HG03175 (cell line): Measurements from ENCODE around the gene PLXNA4.

Experiments
- ATAC-seq: cut with Tn5 transposase; IDR thresholded peaks from one replicate; pipeline ENCODE4 v1.9.1; 2021; ENCODE audit warnings: mild to moderate bottlenecking, moderate library complexity; ENCODE audit not compliant: unreplicated experiment

The PLXNA4 gene

DNA sequence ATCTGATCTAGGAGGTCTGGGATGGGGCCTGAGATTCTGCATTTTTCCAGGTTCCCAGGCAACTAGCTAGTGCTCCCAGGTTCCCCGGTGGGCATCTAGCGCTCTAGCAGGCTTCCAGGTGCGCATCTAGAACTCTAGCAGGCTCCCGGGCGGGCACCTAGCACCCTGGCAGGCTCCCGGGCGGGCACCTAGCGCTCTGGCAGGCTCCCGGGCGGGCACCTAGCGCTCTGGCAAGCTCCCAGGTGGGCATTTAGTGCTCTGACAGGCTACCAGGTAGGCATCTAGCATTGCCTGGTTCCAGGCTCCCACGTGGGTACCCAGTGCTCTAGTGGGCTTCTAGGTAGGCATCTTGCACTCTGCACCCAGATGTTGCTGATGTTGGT is 414.7 kb downstream of the PLXNA4 start:
- no peak for ATAC-seq

DNA sequence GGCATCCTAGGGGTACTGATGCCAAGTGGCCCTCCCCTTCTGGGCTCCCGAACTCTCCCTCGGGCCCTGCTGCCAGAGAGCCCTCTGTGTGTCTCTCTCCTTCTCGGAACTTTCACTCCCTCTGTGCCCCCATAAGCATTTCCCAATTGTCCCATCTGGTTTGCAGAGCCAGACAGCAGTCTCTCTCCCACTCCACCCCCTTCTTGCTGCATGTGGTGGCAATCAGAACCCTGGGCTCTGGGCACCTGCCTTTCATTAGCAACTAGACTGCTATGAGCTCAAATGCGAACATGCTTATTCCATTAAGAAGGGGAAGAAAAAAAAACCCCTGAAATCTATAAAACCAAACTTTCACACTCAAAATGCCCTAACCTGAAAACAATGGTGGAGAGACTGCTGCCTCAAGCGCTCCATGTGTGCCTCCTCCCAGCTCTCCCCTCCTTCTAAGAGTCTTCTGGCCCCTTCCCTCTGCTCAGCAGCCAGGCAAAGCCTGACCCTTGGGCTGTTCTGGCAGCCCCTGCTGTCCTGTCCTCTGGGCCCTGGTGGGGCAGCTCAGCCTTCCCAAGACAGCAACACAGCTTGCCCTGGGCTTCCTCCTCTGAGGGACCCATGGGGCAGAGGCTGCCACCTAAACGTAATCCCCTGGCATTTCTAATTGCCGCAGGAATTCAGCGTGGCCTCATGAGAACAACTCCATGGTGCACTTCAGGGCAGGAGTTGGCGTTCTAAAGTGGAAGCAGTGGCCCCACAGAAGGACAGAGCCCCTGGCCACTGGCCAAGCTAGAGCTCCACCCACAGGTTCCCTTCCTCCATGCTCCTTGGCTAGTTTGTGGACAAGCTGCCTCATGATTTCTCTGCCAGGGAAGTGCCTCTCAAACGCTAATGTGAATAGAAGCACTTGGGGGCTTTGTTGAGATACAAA is 415.4 kb downstream of the PLXNA4 start:
- no peak for ATAC-seq

DNA sequence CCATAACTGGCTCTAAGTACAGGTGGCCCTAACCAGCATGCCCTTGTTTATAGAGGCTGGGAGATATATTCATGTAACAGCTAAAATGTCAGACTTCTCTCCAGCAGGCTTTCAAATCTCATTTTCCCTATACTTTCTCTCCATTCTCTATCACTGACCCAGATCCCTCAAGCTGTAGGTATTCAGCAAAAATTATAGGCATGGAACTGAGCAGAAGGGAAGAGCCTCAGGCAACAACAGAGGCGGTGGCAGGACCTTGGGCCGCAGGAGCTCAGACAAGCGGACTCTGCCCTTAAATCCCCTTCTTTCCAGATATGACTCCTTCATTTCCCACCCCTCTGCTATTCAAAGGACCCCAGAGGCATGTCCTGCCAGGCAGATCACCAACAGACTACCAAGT is 417.4 kb downstream of the PLXNA4 start:
- ATAC-seq, result no peak

DNA sequence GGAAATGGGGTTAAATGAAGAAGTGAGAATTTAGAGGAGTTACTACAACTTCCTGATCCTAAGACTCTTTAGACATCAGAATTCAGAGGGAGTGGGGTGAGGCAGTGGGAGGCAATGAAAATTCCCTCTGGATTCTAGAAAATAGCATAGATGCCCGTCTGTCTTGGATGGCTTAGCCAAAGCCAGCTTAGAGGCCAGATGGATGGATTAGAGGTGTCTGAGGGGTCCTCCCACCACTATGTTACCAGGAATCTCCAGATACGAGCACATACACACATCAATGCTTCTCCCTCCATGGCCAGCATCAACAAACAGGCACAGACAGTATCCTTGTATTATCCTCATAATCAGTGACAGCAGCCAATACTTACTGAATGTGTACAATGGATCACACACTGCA is 418.1 kb downstream of the PLXNA4 start:
- ATAC-seq, result no peak

DNA sequence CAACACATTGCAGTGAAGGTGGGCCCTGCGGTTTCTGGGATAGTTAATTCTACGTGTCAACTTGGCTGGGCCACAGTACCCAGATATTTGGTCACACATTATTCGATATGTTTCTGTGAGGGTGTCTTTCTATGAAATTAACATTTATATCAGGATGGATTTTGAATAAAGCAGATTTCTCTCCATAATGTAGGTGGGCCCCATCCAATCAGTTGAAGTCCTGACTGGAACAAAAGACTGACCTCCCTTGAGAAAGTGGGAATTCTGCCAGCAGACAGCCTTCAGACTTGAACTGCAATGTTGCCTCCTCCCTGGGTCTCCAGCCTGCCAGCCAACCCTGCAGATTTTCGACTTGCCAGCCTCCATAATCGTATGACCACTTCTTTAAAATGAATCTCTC is 420.6 kb downstream of the PLXNA4 start:
- no peak for ATAC-seq

DNA sequence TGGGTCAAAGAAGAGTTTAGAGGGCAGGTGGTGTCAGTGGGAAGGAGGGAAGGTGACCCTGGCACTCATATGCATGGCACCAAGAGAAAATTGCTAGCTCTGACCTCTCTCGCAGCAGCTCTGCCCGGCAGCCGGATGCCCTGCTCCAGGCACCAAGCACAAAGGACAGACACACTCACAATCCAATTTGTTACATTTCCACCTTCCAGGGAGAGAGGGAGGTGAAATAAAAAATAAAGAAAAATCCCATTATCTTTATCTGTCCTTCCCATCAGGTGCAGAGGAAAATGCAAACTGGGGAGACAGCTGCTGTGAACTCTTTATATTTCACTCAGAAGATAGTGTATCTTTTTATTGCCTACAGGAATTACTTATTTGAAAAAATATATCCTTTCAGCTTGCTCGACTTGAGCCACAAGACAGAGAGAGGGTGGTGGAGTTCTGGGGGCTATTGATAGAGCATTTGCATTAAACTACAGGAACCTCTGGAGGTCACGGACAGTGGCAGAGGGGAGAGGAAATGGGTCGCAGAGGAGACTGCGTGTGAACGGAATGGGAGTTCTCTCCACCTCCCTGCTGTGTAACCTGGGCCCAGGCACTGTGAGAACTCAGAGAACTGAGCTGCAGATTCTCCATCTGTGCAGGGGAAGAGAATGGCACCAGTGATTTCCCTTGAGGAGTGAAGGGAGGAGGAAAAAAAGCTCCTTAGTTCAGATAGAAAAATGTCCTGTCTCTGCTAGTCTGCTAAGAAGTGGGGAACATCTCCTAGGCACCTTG is 421.4 kb downstream of the PLXNA4 start:
- ATAC-seq, result no peak

DNA sequence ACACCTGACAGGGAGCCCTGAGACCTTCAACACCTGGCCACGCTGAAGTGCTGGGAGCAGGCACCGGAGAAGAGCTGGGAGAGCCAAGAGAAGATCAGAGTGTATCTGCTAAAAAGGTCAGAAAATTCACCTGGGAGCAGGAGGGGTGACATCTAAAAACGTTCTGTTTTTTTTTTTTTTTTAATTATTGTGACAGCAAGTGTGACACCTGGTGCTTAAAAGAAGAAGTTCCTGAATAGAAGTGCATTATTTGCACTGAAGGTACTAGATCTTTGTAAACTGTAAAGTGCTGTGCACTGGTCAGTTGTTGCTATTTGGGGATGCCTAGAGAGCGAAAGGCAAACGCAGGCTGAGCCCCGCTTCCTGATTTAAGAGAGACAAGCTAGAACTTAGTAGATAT is 422.0 kb downstream of the PLXNA4 start:
- no peak for ATAC-seq

DNA sequence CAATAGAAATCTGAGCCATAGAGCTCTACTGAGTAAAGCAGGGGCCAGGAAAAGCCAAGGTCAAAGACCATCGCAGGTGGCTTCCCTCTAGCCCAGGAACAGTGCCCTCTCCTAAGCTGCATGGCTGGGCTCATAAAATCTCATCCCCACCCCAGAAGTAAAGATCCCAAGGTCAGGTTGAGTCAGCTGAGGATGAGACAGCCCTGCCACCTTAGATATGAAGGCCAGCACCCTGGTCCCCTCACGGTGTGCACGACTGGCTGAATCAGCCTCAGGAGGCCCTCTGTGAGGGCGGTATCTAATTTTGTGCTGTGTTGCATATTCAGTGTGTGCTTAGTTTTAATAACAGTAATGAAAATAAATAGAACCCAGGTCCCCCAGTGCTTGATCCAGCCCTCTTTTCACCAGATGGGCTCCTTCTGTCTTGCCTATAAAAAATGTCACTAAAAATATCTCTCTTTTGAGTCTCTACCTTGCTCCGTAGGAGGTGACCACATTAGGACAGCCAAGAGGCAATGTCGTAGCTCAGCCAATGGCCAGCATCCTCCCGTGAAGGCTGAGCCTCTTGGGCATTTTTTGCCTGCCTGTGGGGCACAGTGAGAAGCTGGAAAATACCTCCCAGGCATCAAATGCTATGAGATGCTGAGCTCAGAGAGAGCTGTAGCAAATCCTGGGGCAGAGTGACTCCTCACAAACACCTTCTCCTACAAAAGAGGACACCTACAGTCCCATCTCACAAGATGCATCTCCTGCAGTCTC is 424.0 kb downstream of the PLXNA4 start:
- ATAC-seq, result no peak

DNA sequence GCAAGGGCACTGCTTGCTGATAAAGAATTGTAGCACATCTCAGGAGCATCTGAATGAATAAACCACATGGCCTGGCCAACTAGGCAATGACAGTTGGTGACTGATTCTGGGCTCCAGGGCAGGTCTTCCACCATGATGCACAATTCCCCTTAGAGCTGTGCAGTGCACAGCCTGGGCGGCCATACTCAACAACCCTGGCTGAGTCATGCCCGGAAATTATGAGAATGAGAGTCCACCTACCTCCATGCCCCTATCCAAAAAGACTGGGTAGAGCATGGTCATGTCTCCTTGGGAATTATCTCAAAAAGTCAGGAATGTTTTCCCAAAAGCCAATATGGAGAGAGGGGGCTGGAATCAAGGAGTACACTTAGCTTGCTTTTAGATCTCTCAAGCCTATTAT is 425.6 kb downstream of the PLXNA4 start:
- ATAC-seq, result no peak

DNA sequence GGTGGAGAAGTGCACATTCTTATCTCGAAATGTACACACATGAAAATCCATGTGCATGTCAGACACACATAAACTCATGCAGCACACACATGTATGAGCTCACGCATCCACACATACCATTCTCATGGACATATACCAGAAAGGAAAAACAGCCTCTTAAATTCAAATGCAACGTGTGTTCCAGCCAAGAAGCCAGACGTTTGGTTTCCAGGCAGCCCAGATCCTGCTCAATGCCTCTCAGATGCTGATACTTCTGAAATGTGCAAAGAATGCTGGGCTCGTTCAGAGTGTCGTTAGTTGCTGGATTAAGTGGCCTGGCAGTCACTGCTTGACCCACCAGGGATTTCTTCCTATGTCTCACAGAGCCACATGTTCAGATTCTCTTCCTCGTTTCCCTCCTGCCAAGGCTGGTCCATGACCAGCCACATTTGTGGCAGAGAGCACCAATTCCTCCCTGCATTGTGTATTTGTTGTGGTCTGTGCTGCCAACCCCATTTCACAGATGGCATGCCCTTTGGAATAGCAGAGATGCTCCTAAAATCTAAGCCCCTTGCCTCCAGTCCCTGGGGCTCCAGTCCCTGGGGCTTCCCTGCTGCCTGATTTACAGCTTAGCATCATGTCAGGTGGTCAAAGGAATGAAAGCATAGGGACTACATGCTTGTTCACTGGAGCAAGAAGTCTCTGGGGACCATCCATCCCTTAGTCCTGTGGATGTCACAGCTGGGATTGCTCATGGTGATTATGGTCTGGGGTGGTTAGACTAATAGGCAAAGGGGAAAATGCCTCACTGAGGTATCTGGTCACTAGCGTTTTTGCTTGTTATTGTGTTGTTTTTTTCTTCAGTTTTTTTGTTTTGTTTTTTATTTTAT is 426.6 kb downstream of the PLXNA4 start:
- no peak for ATAC-seq

DNA sequence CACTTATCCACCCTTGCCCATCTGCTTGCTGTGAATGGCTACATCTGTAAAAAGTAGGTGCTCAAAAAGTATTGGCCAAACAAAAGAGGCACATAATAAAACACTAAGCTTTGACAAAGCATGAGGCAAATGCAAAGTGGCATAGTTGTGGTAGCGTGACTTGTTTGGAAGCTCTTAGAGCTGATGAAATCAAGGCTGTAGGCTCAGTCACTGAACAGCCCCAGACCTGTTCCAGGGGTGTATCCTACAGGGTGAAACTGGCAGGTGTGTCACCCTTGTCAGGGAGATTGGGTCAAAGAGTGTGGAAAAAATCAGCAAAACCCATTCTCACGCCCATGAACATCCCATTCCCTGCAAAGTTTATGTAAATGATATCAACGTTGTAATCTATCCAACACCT is 427.4 kb downstream of the PLXNA4 start:
- ATAC-seq, result no peak

DNA sequence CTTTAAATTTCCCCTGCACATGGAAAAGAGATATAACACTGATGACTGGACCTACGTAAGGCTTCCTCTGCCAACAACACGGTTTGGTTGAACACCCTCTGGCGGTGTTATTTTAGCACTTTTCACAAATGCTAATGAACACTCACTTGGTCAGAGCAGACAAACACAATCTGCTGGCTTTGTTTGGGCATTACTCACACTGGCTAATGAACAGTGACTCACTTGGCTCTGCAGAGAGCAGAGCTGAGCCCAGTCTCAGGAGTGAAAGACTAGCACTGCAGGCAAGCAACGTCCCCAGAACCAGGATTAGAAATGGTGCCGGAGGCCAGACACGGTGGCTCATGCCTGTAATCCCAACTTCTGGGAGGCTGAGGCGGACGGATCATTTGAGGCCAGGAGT is 430.8 kb downstream of the PLXNA4 start:
- no peak for ATAC-seq

DNA sequence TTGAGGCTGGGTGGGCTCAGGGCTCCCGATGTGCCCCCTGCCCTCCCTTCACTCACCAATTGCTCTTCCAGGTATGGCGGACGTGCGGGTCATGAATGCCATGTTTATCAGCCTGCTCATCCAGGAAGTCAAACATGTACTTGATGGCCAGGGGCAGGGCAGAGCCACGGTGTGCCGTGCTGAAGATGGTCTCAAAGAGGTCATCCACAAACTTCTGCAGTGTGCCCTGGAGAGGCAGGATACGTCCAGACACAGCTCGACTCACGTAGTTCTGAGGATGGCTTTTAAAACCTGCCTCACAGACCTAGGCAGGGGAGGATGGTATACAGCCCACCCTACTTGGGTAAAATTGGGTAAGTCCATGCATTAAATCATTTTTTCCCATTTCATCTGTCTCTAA is 431.2 kb downstream of the PLXNA4 start:
- no peak for ATAC-seq

DNA sequence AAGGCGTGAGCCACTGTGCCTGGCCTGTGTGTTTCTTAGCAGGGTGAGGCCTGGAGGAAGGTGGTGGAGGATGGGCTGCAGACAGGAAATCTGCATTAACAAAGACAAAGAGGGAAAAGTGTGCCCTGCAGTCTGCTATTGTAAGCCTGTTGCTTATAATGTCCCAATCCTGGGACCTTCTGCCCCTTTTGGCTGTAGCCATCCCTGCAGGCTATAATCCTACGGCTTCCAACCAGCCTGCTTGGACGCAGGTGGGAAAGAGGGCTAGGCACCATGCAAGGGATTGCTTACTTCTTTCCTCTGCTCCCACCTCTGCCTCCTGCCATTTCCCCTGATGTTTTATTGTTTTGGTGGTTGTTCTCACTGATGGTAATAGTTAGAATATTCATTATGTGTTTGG is 434.3 kb downstream of the PLXNA4 start:
- ATAC-seq, result no peak

DNA sequence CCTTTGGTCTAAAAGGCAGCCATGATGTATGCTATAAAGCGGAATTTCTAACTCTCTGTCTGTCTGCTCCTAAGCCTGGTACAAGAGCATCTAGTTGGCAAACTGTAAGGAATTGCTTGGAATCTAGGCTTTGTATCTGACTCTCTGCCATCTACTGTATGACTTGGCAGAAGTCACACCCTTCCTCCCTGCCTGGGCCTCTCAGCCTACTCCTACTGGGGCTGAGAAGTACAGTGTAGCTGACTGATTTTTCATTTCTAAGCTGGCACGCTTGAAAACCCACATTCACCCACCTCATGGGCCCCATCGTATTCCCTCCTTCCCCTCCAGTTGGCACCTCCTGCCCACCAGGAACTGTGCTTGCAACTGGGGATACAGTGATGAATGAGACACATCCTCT is 435.2 kb downstream of the PLXNA4 start:
- no peak for ATAC-seq

DNA sequence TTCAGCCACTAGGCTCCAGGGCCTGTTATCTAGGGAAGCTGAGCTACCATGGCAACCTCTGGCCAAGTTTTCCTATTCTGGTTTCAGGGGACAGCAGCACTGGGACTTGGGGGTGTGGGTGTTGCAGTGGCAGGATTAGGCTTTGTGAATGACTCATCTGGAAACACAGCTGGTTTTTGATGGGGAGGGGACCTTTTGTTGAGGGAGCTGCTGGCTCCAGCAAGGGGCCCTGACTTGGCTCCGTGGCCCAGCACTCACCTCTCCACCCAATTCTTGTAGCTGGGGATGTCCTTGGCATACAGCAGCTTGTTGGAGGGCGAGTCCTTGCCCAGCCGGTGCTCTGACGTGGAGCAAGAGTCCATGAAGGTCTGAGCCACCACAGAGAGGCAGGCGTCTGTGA is 435.9 kb downstream of the PLXNA4 start:
- no peak for ATAC-seq

DNA sequence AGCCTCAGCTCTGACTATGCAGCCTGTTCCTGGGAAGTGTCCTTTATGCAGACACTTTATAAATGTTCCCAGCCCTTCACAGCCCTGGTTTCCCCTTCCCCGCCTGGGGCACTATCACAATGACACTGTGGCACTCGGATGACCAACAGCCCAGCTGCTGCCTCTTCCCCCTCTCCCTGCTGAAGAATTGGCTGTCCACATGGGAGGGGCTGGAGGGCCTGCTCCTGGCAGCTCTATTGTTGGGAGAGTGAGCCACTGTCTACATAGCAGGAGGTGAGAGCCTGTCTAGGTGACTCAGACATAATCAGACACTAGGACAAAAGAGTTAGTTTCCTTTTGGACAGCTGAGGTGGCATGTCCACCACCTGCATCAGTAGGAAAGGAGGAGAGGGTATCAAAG is 437.5 kb downstream of the PLXNA4 start:
- ATAC-seq, result no peak

DNA sequence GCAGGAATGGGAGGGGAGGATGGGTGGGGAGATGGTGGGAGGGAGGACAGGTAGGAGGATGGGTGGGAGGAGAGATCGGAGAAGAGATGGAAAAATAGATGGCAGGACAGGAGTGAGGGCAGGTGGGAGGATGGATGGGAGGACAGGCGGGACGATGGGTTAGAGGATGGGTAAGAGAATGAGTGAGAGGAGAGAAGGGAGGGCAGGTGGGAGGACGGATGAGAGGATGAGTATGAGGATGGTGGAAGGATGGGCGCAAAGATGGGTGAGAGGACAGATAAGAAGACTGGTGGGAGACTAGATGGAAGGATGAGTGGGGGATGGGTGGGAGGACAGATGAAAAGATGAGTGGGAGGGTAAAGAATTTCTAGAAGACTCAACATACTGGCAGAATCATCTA is 438.6 kb downstream of the PLXNA4 start:
- ATAC-seq, result no peak

DNA sequence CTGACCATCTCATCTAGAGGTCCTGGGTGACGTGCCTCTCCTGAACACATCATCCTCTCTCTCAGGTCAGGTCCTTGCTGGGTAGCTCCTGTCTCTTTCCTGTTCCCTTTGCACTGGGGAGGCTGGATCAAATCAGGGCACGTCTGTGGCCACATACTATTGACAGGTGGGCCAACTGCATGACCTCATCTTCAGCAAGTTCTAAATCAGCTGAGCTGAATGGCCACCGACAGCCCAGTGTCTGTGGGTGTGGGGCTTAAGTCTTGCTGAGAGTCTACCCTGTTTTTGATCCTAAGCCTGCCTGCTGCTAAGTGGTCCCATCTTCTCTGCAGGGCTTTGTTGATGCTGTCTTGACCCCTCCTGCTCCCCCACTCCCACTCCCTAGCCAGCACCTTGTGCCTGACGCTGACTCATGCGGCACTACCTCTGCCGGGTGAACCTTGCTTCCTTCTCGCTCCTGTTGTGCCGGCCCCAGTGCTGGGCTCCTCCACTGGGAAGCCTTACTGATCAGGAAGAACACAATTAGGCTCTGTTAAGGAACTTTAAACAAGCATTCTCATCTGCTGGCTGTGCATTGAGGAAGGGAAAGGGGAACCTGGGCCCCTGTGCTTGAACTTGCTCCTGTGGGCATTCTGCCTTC is 440.4 kb downstream of the PLXNA4 start:
- ATAC-seq, result no peak

DNA sequence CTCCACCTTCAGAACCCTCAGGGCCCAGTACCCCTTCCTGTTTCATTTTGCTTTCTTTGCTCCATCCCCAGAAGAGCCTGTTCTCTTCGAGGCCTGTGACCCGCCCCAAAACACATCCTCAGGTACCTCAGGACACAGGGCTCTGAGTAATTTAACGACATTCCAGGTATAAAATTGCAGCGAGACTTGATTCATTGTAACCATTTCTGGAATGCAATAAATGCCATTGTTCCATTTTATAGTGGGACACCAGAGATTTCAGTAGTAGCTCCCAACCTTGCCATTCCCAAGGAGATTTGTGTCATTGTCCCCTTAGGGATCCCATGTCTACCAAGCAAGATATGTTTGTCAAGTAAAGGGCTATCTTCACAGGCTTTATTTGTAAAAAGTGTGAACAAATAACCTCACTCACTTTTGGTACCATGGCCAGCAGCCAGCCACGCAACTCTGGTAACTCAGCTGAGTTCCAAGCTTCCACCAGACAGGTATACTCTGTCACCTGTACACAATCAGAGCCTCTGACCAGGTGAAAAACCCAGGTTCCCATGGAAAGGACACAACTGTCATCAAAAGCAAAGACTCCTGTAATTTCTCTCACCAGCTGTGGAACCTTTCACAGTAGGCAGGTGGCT is 441.3 kb downstream of the PLXNA4 start:
- no peak for ATAC-seq
